Uterus (tissue), 2 donors: ENCODE data around the gene BRINP3.

Source experiments
- CTCF ChIP-seq, 4 experiments: fragments of 200-600 bp in 2 of 4; fragments of 450-650 bp in 2 of 4; sonication (generic) in 2 of 4; IDR thresholded peaks; one replicate each; pipeline ENCODE4 v1.5.1; 2016 to 2019; ENCODE audit warnings: antibody characterized with exemption in 4 of 4, mild to moderate bottlenecking in 2 of 4, moderate library complexity in 1 of 4
- POLR2A ChIP-seq, 2 donors: fragments of 450-650 bp; IDR thresholded peaks; one replicate each; pipeline ENCODE4 v1.6.1; 2016; ENCODE audit warnings: antibody characterized with exemption in 2 of 2, mild to moderate bottlenecking in 1 of 2, moderate library complexity in 1 of 2

GRCh38 chr1:190277107-190277506 is 200.6 kb downstream of the BRINP3 start:
- no peak for TF ChIP-seq CTCF (IDR thresholded peaks at IDR 0.05)
- no peak for TF ChIP-seq POLR2A (IDR thresholded peaks at IDR 0.05)
